ENCODE measurements around the gene ZNF777. TPM values are rescaled to one million over a fixed set of nuclear protein-coding genes. Genes with fewer than 3 reads are reported as not detected.

ZNF777 gene
- total and polyA plus RNA-seq, 2 of the 4 experiments (the other 2 are of a cell fraction): 3.2 to 6.5 TPM

DNA sequence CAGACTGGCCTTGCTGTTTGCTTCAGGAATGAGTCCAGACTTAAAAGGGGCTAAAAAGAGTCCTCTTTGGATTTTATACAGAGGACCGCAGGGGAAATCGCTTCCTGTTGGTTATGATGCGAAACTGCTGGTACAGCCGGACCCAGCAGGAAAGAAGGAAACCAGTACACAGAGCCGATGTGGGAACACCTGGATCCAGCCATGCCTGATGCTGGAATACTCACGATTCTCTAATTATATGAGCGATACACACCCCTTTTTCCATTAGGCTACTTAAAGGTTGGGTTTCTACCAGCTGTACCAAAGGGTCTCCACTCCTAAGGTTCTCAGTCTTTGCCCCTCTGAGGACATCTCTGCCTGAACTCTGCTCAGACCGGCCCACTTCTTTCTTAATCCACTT is 27.7 kb downstream of the ZNF777 start:
- Histone ChIP-seq H3K23ac (ENCODE audit: low read depth, low read length) (no peak overlapping the region), H3K9me3 (ENCODE audit: control insufficient read depth, insufficient read depth, low read length) (no peaks in the 10 kb centered on the region), H3K4me3 (ENCODE audit: insufficient read depth, low read depth, low read length) (no peak overlapping the region), H2BK15ac (ENCODE audit: low read depth, low read length) (no peak overlapping the region), H3K4me1 (ENCODE audit: control insufficient read depth, insufficient read depth, low read length) (no peaks in the 10 kb centered on the region), H3K9ac (ENCODE audit: low read depth, low read length) (no peak overlapping the region), H3K27ac (ENCODE audit: insufficient read depth, low read length) (no peak overlapping the region), H3K4ac (ENCODE audit: low read depth, low read length) (no peak overlapping the region), H4K91ac (ENCODE audit: insufficient read depth, low read depth, low read length) (no peak overlapping the region), H3K14ac (replicated peaks; ENCODE audit: low read depth, low read length) (no peak overlapping the region), H3K18ac (ENCODE audit: low read depth, low read length) (no peak overlapping the region), H3K4me2 (ENCODE audit: low read depth, low read length) (no peak overlapping the region), H4K5ac (ENCODE audit: low read depth, low read length) (no peak overlapping the region), H2AK9ac (replicated peaks; ENCODE audit: low read depth, low read length, poor library complexity) (no peak overlapping the region), H2BK5ac (ENCODE audit: low read depth, low read length, poor library complexity, severe bottlenecking) (no peak overlapping the region), H4K8ac (ENCODE audit: low read depth in 2 of 2, low read length in 2 of 2) (no peak overlapping the region), H2BK120ac (ENCODE audit: low read depth, low read length) (no peak overlapping the region), H3K56ac (ENCODE audit: extremely low read depth, insufficient read depth, low read length) (no peak overlapping the region), H2AFZ (replicated peaks; ENCODE audit: low read length, poor library complexity) (no peak overlapping the region), H3K36me3 (ENCODE audit: control insufficient read depth, insufficient read depth, low read length) (peaks cover 40% of the 10 kb centered on the region), H2BK20ac (ENCODE audit: low read depth, low read length) (no peak overlapping the region), H3K9me1 (ENCODE audit: insufficient read depth, low read length) (peaks cover 2% of the 10 kb centered on the region; the same call in 1 of the 2 replicates), H3K79me1 (ENCODE audit: low read depth in 1 of 2, low read length in 2 of 2) (peaks cover 0 to 9% of the 10 kb centered on the region in 2 experiments; a peak in 3 of 4 replicates), H2AK5ac (ENCODE audit: low read depth, low read length) (no peak overlapping the region), H3K27me3 (ENCODE audit: control insufficient read depth, insufficient read depth, low read length) (no peaks in the 10 kb centered on the region), H4K20me1 (ENCODE audit: insufficient read depth, low read length) (no peaks in the 10 kb centered on the region)
- intact Hi-C loops (cut with micrococcal nuclease) (no loop called here), in situ Hi-C loops (cut with MboI; ENCODE audit: low sequenced_read_pairs) (no loop called here), dilution Hi-C loops (cut with HindIII; ENCODE audit: low sequenced_read_pairs, unreplicated experiment) (no loop called here)
- TF ChIP-seq RFX5 (IDR thresholded peaks at IDR 0.05; ENCODE audit: low read depth, low read length): no peak
- no peak for TF ChIP-seq NFE2L2 (IDR thresholded peaks at IDR 0.05; ENCODE audit: low read depth, low read length)
- TF ChIP-seq, protein P1, sequence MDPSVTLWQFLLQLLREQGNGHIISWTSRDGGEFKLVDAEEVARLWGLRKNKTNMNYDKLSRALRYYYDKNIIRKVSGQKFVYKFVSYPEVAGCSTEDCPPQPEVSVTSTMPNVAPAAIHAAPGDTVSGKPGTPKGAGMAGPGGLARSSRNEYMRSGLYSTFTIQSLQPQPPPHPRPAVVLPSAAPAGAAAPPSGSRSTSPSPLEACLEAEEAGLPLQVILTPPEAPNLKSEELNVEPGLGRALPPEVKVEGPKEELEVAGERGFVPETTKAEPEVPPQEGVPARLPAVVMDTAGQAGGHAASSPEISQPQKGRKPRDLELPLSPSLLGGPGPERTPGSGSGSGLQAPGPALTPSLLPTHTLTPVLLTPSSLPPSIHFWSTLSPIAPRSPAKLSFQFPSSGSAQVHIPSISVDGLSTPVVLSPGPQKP (IDR thresholded peaks at IDR 0.05; ENCODE audit: borderline replicate concordance, low read depth, low read length): no peak
- TF ChIP-seq SMC3 (IDR thresholded peaks at IDR 0.05; ENCODE audit: low read depth, low read length): no peak
- no peak for TF ChIP-seq MXI1 (IDR thresholded peaks at IDR 0.05; ENCODE audit: borderline replicate concordance, low read depth, low read length)
- TF ChIP-seq, protein P2, sequence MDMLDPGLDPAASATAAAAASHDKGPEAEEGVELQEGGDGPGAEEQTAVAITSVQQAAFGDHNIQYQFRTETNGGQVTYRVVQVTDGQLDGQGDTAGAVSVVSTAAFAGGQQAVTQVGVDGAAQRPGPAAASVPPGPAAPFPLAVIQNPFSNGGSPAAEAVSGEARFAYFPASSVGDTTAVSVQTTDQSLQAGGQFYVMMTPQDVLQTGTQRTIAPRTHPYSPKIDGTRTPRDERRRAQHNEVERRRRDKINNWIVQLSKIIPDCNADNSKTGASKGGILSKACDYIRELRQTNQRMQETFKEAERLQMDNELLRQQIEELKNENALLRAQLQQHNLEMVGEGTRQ (IDR thresholded peaks at IDR 0.05; ENCODE audit: low read depth, low read length): no peak
- TF ChIP-seq BHLHE40 (IDR thresholded peaks at IDR 0.05; ENCODE audit: low read depth, low read length): no peak
- TF ChIP-seq CHD1 (IDR thresholded peaks at IDR 0.05; ENCODE audit: low read depth, low read length): no peak
- TF ChIP-seq RAD21 (IDR thresholded peaks at IDR 0.05; ENCODE audit: low read length): no peak
- TF ChIP-seq RCOR1 (IDR thresholded peaks at IDR 0.05; ENCODE audit: insufficient replicate concordance, low read length): no peak
- TF ChIP-seq POLR2A (IDR thresholded peaks at IDR 0.05; ENCODE audit: low read depth, low read length): no peak
- ChIA-PET POLR2A (ENCODE audit: unreplicated experiment) (no interaction called here), CTCF (no interaction called here)
- DNase-seq (no peak), ATAC-seq (ENCODE audit: low read depth) (no peak)
- 80% methylated on average over 7 of the region's 8 CpGs; no CpG with 5 or more reads in 1 of the 2 experiments for WGBS, 2 experiments (ENCODE audit: extremely low coverage in 2 of 2, insufficient read length in 1 of 2)
- no TSS peak for BruUV-seq (replicated peaks)

Data from IMR-90 (cell line).